OCI-LY1 (cell line): ENCODE measurements around the gene CFAP47.

Experiments
- H2AFZ ChIP-seq: fragments of 200-600 bp; sonication (generic), shearing (Covaris generic); 2 replicates; pipeline ENCODE4 v1.6.0; 2014; ENCODE audit warnings: antibody characterized with exemption, mild to moderate bottlenecking, low read length
- H3F3A ChIP-seq: fragments of 200-600 bp; sonication (generic), shearing (Covaris generic); 2 replicates; pipeline ENCODE4 v1.6.0; 2014; ENCODE audit warnings: mild to moderate bottlenecking, antibody characterized with exemption, low read length, moderate library complexity; ENCODE audit not compliant: insufficient read depth
- H3K27ac ChIP-seq: fragments of 200-600 bp; sonication (generic); 2 replicates; pipeline ENCODE4 v1.5.1; 2014; ENCODE audit warnings: low read length, mixed run types, mild to moderate bottlenecking, low read depth; ENCODE audit not compliant: poor library complexity, severe bottlenecking
- H3K27me3 ChIP-seq: fragments of 200-600 bp; sonication (generic); 2 replicates; pipeline ENCODE4 v1.6.0; 2014; ENCODE audit warnings: antibody characterized with exemption, mild to moderate bottlenecking, low read length, moderate library complexity; ENCODE audit not compliant: insufficient read depth
- H3K36me3 ChIP-seq: fragments of 200-600 bp; sonication (generic); 2 replicates; pipeline ENCODE4 v1.6.1; 2014; ENCODE audit warnings: mild to moderate bottlenecking, antibody characterized with exemption, low read length, moderate library complexity, mixed read lengths; ENCODE audit not compliant: insufficient read depth
- H3K4me1 ChIP-seq: fragments of 200-600 bp; sonication (generic); 2 replicates; pipeline ENCODE4 v1.5.1; 2014; ENCODE audit warnings: mild to moderate bottlenecking, low read length, moderate library complexity; ENCODE audit not compliant: insufficient read depth, severe bottlenecking
- H3K4me2 ChIP-seq: fragments of 200-600 bp; sonication (generic), shearing (Covaris generic); 2 replicates; pipeline ENCODE4 v1.6.1; 2014; ENCODE audit warnings: low read length
- H3K4me3 ChIP-seq: fragments of 200-600 bp; sonication (generic); 2 replicates; pipeline ENCODE4 v1.5.1; 2014; ENCODE audit warnings: low read length, low read depth, mild to moderate bottlenecking, mixed read lengths; ENCODE audit not compliant: poor library complexity, severe bottlenecking
- H3K79me2 ChIP-seq: fragments of 200-600 bp; shearing (Covaris generic); 2 replicates; pipeline ENCODE4 v1.6.1; 2016; ENCODE audit warnings: mixed run types, low read length, mixed read lengths; ENCODE audit not compliant: insufficient read depth
- H3K9ac ChIP-seq: fragments of 200-600 bp; sonication (generic), shearing (Covaris generic); 2 replicates; pipeline ENCODE4 v1.6.1; 2014; ENCODE audit warnings: mild to moderate bottlenecking, low read length, mixed read lengths
- H3K9me2 ChIP-seq: fragments of 200-600 bp; sonication (generic), shearing (Covaris generic); 2 replicates; pipeline ENCODE4 v1.6.1; 2014; ENCODE audit warnings: low read depth, mild to moderate bottlenecking, low read length, mixed read lengths
- H3K9me3 ChIP-seq: fragments of 200-600 bp; shearing (Covaris generic); 2 replicates; pipeline ENCODE4 v1.6.1; 2014; ENCODE audit warnings: low read length, mixed read lengths
- H4K20me1 ChIP-seq: fragments of 200-600 bp; sonication (generic), shearing (Covaris generic); 2 replicates; pipeline ENCODE4 v1.6.0; 2016; ENCODE audit warnings: mild to moderate bottlenecking, low read length; ENCODE audit not compliant: insufficient read depth
- EZH2 ChIP-seq: fragments of 200-600 bp; sonication (generic), shearing (Covaris generic); IDR thresholded peaks from 2 replicates; pipeline ENCODE4 v1.8.0; 2017; ENCODE audit warnings: borderline replicate concordance, mixed run types, mild to moderate bottlenecking, antibody characterized with exemption, low read length, moderate library complexity, mixed read lengths
- TF ChIP-seq, protein P1 (sequence below): fragments of 200-600 bp; sonication (generic), shearing (Covaris generic); IDR thresholded peaks from 2 replicates; pipeline ENCODE4 v1.5.1; 2017; ENCODE audit warnings: mild to moderate bottlenecking, antibody characterized with exemption, low read length, moderate library complexity, mixed read lengths

The CFAP47 gene

DNA sequence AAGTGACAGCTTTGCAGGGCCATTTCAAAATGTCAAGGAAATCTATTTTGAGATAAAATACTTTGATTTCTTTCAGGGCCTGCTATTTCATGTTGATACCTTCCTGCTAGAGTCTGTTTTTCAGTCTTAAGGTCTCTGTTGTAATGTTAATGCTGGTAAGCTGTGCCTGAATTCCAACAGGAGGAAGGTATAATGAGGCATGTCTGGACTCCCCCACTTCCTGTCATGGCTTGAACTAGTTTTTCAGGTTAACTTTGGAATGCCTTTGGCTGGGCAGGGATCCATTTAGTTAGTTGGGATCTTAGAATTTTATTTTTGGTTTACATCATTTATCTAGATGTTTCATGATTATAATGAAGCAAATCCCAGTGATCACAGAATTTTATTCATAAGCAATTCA, 279.0 kb downstream of the CFAP47 start:
- Histone ChIP-seq H3K9me2 (no peaks in the 10 kb centered on the region), H3K4me3 (no peak overlapping the region), H3F3A (no peaks in the 10 kb centered on the region), H3K4me2 (no peak overlapping the region), H4K20me1 (no peaks in the 10 kb centered on the region), H3K79me2 (no peaks in the 10 kb centered on the region), H3K9ac (no peak overlapping the region), H3K36me3 (no peaks in the 10 kb centered on the region), H3K9me3 (no peaks in the 10 kb centered on the region), H3K4me1 (no peaks in the 10 kb centered on the region), H3K27ac (no peak overlapping the region), H3K27me3 (no peaks in the 10 kb centered on the region), H2AFZ (no peak overlapping the region)
- TF ChIP-seq EZH2 = no peak
- TF ChIP-seq, protein P1, sequence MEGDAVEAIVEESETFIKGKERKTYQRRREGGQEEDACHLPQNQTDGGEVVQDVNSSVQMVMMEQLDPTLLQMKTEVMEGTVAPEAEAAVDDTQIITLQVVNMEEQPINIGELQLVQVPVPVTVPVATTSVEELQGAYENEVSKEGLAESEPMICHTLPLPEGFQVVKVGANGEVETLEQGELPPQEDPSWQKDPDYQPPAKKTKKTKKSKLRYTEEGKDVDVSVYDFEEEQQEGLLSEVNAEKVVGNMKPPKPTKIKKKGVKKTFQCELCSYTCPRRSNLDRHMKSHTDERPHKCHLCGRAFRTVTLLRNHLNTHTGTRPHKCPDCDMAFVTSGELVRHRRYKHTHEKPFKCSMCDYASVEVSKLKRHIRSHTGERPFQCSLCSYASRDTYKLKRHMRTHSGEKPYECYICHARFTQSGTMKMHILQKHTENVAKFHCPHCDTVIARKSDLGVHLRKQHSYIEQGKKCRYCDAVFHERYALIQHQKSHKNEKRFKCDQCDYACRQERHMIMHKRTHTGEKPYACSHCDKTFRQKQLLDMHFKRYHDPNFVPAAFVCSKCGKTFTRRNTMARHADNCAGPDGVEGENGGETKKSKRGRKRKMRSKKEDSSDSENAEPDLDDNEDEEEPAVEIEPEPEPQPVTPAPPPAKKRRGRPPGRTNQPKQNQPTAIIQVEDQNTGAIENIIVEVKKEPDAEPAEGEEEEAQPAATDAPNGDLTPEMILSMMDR = no peak

GRCh38 chrX:36199928-36200327, 280.4 kb downstream of the CFAP47 start:
- Histone ChIP-seq H4K20me1 (no peaks in the 10 kb centered on the region), H3K27ac (no peak overlapping the region), H3K4me1 (no peaks in the 10 kb centered on the region)

DNA sequence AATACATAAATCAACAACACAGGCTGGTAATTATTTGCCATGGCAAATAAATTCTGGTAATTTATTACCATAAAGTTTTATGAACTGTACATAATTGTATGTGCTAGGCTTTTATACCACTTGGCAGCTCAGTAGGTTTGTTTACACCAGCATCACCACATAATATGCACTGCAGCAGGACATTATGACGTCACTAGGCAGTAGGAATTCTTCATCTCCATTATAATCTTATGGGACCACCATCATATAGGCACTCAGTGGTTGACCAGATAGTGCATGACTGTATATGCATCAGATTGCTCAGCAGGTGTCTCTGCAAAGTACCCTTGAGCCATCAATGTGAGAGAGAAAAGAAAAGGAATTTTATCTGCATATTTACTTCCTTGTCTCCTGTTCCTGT, 295.4 kb downstream of the CFAP47 start:
- no peak overlapping the region for H3K27ac ChIP-seq
- H3K27me3 ChIP-seq = no peaks in the 10 kb centered on the region
- H3K36me3 ChIP-seq = no peaks in the 10 kb centered on the region
- H3K4me3 ChIP-seq = no peak overlapping the region
- H3F3A ChIP-seq = no peaks in the 10 kb centered on the region
- no peak overlapping the region for H3K4me2 ChIP-seq
- no peaks in the 10 kb centered on the region for H3K79me2 ChIP-seq
- H3K9me2 ChIP-seq = no peaks in the 10 kb centered on the region
- TF ChIP-seq EZH2 = no peak
- TF ChIP-seq, protein P1 = no peak
- no peaks in the 10 kb centered on the region for H3K4me1 ChIP-seq
- no peak overlapping the region for H2AFZ ChIP-seq
- no peaks in the 10 kb centered on the region for H4K20me1 ChIP-seq
- H3K9me3 ChIP-seq = no peaks in the 10 kb centered on the region
- H3K9ac ChIP-seq = no peak overlapping the region

More at GRCh38 chrX:36199928-36200327, 280.4 kb downstream of the CFAP47 start:
- H3F3A ChIP-seq = no peaks in the 10 kb centered on the region
- H3K9ac ChIP-seq = no peak overlapping the region
- no peaks in the 10 kb centered on the region for H3K36me3 ChIP-seq
- H3K9me2 ChIP-seq = no peaks in the 10 kb centered on the region
- H3K9me3 ChIP-seq = no peaks in the 10 kb centered on the region
- no peaks in the 10 kb centered on the region for H3K27me3 ChIP-seq
- H3K79me2 ChIP-seq = no peaks in the 10 kb centered on the region
- H3K4me3 ChIP-seq = no peak overlapping the region
- H2AFZ ChIP-seq = no peak overlapping the region
- no peak overlapping the region for H3K4me2 ChIP-seq
- TF ChIP-seq, protein P1 = no peak
- no peak for TF ChIP-seq EZH2
